Posterior cingulate gyrus (tissue), 11 donors: ENCODE measurements around the gene STON1.
"Not testable (repeated sequence)": the region's sequence is repeated elsewhere in the genome, so short reads cannot be mapped to it uniquely, and the experiment has no call there.

Source experiments
- DNase-seq, 10 donors: peaks; one replicate each; pipeline versions ENCODE4 v3.0.0 to v3.0.0-alpha.2; 2020 to 2021; ENCODE audit warnings: mixed read lengths in 3 of 10
- intact Hi-C: fragments of 100-400 bp; cut with DNase I; formaldehyde crosslinking; loops from one replicate; pipeline ENCODE4 v1.15.1; 2023

The STON1 gene

GRCh38 chr2:48530033-48530811 lies at the start of gene STON1:
Gene STON1 (plus strand): TSS chr2:48530154. CDS start chr2:48580634, 50,480 bp downstream.
- peak in 4 of 10 donors; percentile 55 to 88 (median 73) for DNase-seq
- intact Hi-C loops = no loop called here

GRCh38 chr2:48480526-48480925 lies 49.4 kb upstream of the STON1 start:
- intact Hi-C loops = no loop called here
- DNase-seq = no peak

DNA sequence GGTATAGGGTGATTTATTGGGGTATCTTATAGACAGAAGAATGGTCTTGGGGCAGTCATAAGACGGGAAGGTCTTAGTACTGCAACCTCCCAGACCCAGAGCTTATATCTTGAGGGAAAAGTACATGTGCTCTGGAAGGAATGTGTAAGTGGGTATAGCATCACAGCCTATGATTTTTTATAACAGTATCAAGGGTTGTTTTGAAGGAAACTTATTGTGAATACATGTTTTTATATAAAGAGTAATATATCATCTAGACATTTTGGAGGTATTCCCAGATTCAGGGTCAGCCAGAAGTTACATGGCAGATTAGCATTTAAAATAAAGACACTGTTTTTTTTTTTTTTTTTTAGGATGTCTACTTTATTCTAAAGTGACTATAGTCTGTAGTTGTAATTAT lies 47.6 kb upstream of the STON1 start:
- no peak for DNase-seq
- intact Hi-C loops = no loop called here

DNA sequence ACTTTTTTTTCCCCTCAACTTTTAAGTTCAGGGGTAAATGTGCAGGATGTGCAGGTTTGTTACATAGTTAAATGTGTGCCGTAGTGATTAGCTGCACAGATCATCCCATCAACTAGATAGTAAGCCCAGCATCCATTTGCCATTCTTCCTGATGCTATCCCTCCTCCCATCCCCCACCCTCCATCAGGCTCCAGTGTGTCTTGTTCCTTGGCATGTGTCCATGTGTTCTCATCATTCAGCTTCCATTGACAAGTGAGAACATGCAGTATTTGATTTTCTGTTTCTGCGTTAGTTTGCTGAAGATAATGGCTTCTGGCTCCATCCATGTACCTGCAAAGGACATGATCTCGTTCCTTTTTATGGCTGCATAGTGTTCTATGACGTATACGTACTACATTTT lies 47.2 kb upstream of the STON1 start:
- intact Hi-C loops = no loop called here
- peak in 6 of 10 donors; percentile 13 to 86 (median 46) for DNase-seq

GRCh38 chr2:48483506-48483905 lies 46.4 kb upstream of the STON1 start:
- intact Hi-C loops = no loop called here
- no peak for DNase-seq

DNA sequence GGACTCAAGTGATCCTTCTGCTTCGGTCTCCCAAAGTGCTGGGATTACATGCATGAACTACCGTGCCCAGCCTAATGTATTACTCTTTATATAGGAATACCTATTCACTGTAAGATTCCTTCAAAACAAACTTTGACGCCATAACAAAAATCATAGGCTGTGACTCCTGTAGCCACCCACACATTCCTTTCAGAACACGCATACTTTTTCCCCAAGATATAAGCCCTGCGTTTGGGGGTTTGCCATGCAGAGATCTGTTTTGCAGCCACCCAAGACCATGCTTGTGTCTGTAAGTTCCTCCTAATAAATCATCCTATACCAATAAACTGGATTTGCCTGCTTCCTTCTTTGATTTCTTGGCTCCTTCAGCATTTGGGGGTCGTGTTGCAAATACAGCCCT lies 46.0 kb upstream of the STON1 start:
- intact Hi-C loops = no loop called here
- no peak for DNase-seq

DNA sequence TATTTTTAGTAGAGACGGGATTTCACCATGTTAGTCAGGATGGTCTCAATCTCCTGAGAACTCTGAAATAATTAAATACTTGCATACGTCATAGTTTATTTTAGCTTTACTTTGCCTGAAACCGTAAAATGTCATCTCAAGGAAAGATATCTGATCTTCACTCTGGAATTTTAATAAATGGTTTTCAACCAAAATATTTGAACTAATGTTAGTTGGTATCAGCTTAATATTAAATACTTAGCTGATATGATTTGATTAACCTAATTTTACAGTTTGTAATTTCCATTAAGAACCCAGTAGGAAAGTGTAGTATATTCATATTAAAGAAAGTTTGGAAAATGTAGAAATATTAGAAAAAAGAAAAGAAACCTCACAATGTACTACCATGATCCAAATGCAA lies 41.4 kb upstream of the STON1 start:
- intact Hi-C loops = no loop called here
- no peak for DNase-seq

DNA sequence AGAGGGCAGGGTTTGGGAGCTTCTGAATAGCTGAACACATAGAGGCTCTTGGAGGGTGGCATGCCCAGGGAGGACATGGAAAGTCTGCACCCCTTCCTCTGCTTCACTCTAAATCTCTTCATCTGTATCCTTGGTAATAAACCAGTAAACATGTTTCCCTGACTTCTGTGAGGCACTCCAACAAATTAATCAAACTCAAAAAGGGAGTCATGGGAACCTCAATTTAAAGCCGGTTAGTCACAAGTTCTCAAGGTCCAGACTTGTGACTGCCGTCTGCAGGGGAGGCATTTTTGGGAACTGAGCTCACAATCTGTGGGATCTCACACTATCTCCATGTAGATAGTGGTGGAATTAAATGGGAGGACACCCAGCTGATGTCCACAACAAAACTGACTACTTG lies 33.1 kb upstream of the STON1 start:
- DNase-seq = no peak
- intact Hi-C loops = no loop called here

DNA sequence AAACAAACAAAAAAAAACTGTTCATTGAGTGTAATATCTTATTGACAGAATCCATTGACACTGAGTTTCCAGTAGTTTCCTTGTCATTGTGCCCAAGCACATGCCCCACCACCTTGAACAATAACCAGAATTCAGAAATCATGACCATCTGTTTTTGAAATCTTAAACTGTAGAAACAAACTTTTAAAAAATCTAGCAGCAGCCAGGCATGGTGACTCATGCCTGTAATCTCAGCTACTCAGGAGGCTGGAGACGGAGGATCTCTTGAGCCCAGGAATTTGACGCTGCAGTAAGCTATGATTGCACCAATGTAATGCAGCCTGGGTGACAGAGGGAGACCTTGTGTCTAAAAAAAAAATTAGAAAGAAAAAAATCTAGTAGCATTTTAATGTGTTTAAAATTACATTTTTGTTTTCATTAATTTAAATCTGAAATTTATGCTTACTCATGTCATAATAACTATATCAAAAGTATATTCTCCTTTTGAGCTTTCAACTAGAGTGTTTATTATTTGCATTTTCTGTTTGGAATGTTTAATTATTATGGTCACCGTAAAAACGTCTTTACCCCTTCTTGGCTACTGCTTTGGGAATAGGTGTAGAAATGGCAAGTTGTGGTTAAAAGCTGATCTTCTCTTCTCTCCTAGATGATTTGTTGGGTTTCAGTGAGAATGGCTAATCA lies 25.2 kb upstream of the STON1 start:
- DNase-seq = no peak
- intact Hi-C loops = no loop called here

DNA sequence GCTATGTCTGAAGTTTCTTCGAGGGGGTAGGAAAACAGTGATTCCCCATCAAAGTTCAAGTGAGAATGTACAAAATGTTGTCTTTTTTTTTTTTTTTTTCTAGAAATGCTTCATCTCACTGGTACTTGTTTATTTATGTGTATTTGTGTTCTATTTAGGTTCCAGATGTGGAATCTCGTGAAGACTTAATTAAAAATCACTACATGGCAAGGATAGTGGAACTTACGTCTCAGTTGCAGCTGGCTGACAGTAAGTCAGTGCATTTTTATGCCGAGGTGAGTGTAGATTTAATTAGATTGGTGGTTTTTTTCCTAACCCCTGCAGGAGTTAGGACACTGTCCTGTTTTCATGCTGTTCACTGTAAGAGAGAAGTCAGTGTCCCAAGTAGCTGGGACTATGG lies 22.8 kb upstream of the STON1 start:
- intact Hi-C loops = no loop called here
- no peak for DNase-seq

- intact Hi-C loops = no loop called here
- DNase-seq = no peak
These were observed 21.4 kb upstream of the STON1 start for GRCh38 chr2:48508461-48509124.

DNA sequence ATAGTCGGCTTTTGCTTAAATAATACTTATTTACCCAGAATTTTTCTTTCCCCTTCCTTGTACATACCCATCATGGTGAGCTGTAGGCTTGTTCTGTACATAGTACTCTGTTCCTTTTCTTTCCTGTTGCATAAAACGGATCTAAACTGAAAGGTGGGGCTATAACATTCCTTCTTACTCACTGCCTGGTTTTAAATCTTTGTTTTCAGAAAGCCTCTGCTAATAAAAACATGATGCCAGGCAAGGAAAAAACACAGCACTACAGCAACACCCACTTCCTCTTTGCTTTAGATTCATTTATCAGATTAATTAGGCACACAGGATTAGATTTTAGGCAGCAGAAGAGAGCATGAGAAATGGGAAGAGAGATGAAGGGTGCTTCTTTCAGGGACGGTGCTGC lies 19.6 kb upstream of the STON1 start:
- no peak for DNase-seq
- intact Hi-C loops = no loop called here

DNA sequence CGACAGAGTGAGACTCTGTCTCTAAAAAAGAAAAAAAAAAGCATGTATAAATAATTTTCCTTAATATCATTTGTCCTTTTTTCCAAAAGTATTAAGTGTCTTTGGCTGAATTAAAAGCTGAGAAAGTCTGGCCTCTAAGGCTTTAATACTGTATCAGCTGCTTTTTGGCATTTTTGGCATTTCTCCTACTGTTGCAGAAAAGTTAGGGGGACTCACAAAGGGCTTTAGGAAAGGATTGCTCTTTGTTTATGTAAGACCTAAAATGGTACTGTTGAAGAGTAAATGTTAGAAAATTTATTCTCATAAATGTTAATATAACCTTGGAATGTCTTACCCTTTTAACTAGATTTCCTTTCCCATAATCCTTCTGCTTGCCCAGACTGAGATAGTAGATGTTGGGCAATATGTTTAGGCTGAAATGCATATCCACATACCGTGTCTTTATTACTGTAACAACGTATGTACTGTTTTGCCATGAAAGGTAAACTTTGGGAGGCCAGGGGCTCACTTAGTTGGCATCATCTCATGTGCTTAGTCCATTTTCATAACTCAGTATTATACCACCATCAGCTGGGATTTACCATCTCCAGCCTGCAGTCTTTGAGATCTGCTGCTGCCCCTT lies 18.0 kb upstream of the STON1 start:
- DNase-seq = no peak
- intact Hi-C loops = no loop called here

DNA sequence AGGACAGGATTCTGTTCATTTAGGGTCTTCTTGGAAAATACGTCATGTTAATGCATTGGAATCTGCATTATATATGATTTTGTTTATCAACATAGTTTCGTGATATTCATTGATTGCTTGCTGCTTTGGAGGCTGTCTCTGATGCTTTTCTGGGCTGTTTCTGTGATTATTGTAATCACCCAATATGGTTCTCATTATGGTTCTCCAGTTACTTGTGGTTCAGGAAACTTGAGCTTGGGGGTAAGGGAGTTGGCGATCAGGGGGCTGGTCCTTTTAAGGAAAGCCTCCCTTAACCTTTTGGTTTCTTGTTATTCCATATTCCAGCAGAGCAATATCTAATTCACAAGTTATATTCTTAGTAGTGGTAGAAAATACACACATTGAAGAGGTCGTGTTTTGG lies 17.4 kb upstream of the STON1 start:
- intact Hi-C loops = no loop called here
- DNase-seq = no peak

- DNase-seq = no peak
- intact Hi-C loops = no loop called here
These were observed 15.5 kb upstream of the STON1 start for GRCh38 chr2:48514348-48515003.

- intact Hi-C loops = no loop called here
These were observed 14.4 kb upstream of the STON1 start for GRCh38 chr2:48515513-48515985.

GRCh38 chr2:48519593-48519992 lies 10.4 kb upstream of the STON1 start:
- intact Hi-C loops = no loop called here
- peak in 1 of 10 donors; percentile 19 for DNase-seq

More at GRCh38 chr2:48515513-48515985, 14.4 kb upstream of the STON1 start:
- no peak for DNase-seq

DNA sequence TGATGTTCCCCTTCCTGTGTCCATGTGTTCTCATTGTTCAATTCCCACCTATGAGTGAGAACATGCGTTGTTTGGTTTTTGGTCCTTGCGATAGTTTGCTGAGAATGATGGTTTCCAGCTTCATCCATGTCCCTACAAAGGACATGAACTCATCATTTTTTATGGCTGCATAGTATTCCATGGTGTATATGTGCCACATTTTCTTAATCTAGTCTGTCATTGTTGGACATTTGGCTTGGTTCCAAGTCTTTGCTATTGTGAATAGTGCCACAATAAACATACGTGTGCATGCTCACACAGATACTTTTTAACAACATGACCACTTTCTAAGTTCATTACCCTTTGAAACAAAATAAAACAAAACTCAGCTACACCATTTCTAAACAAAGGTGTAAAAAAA lies 5.2 kb upstream of the STON1 start:
- DNase-seq, intact Hi-C loops: not testable (repeated sequence)

GRCh38 chr2:48525269-48525943 lies 4.5 kb upstream of the STON1 start:
- peak in 1 of 10 donors; percentile 59 for DNase-seq
- intact Hi-C loops = no loop called here
